ENCODE results near the gene TTLL11.

DNA sequence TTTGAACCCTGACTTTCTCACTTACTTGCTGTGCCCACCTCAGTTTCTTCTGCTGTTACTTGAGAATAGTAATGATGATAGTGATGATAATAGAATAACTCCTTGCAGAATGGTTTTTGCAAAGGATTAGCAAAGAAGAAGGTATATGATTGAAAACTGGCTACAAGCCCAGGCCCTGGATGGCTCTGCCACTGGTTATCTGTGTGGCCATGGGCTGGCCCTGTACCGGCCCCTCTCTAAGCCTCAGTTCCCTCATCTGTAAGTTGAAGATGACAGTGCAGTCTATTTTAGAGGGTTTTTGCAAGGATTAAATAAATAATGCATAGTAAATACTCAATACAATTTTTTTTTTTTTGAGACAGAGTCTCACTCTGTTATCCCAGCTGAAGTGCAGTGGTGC is 6.2 kb downstream of the TTLL11 start:
- TF ChIP-seq, protein P1, sequence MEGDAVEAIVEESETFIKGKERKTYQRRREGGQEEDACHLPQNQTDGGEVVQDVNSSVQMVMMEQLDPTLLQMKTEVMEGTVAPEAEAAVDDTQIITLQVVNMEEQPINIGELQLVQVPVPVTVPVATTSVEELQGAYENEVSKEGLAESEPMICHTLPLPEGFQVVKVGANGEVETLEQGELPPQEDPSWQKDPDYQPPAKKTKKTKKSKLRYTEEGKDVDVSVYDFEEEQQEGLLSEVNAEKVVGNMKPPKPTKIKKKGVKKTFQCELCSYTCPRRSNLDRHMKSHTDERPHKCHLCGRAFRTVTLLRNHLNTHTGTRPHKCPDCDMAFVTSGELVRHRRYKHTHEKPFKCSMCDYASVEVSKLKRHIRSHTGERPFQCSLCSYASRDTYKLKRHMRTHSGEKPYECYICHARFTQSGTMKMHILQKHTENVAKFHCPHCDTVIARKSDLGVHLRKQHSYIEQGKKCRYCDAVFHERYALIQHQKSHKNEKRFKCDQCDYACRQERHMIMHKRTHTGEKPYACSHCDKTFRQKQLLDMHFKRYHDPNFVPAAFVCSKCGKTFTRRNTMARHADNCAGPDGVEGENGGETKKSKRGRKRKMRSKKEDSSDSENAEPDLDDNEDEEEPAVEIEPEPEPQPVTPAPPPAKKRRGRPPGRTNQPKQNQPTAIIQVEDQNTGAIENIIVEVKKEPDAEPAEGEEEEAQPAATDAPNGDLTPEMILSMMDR (IDR thresholded peaks at IDR 0.05), result no peak
- TF ChIP-seq EP300 (IDR thresholded peaks at IDR 0.05) (no peak), POLR2AphosphoS5 (IDR thresholded peaks at IDR 0.05) (no peak)

Measured in upper lobe of left lung (tissue), 4 donors.